Testis (tissue), 2 donors: Measurements from ENCODE around the gene C20orf96.

Experiments
- CTCF ChIP-seq, 3 experiments: fragments of 450-650 bp in 2 of 3; fragments of 200-600 bp in 1 of 3; sonication (generic) in 1 of 3; IDR thresholded peaks; one replicate each; pipeline ENCODE4 v1.5.1; 2016 to 2019; ENCODE audit warnings: antibody characterized with exemption in 3 of 3, mild to moderate bottlenecking in 2 of 3, moderate library complexity in 1 of 3
- POLR2A ChIP-seq: fragments of 450-650 bp; IDR thresholded peaks from one replicate; pipeline ENCODE4 v1.6.1; 2017; ENCODE audit warnings: antibody characterized with exemption, mild to moderate bottlenecking, moderate library complexity

DNA sequence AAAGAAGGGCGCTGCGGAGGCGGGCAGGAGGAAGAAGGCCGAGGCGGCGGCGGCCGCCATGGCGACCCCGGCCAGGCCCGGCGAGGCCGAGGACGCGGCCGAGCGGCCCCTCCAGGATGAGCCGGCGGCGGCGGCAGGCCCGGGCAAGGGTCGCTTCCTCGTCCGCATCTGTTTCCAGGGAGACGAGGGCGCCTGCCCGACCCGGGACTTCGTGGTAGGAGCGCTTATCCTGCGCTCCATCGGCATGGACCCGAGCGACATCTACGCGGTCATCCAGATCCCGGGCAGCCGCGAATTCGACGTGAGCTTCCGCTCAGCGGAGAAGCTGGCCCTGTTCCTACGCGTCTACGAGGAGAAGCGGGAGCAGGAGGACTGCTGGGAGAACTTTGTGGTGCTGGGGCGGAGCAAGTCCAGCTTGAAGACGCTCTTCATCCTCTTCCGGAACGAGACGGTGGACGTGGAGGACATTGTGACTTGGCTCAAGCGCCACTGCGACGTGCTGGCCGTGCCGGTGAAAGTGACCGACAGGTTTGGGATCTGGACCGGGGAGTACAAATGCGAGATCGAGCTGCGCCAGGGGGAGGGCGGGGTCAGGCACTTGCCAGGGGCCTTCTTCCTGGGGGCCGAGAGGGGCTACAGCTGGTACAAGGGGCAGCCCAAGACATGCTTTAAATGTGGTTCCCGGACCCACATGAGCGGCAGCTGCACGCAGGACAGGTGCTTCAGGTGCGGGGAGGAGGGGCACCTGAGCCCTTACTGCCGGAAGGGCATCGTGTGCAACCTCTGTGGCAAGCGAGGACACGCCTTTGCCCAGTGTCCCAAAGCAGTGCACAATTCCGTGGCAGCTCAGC lies 7.6 kb upstream of the C20orf96 start:
- no peak for TF ChIP-seq CTCF (IDR thresholded peaks at IDR 0.05)
- TF ChIP-seq POLR2A: no peak
